Right lobe of liver (tissue), 6 donors: ENCODE results near the gene NXPH2. TPM values are rescaled to one million over a fixed set of nuclear protein-coding genes. Genes with fewer than 3 reads are reported as not detected.
A peak's percentile ranks its signal among the peaks of the same experiment; 100 is the strongest.

Experiments used
- ATAC-seq, 4 donors: fragments of 200-7000 bp; cut with Tn5 transposase; one replicate each; pipeline ENCODE4 v1.9.1; 2020; ENCODE audit warnings: mild to moderate bottlenecking in 4 of 4, moderate library complexity in 4 of 4
- DNase-seq, 3 donors: peaks; one replicate each; pipeline ENCODE4 v3.0.0-alpha.2; 2020
- H3K27ac ChIP-seq, 3 donors: fragments of 200-600 bp; one replicate each; pipeline ENCODE4 v1.8.0; 2022
- H3K27me3 ChIP-seq, 2 donors: fragments of 200-600 bp; one replicate each; pipeline ENCODE4 v1.8.0; 2022
- H3K36me3 ChIP-seq, 4 donors: fragments of 200-600 bp; sonication (generic) in 1 of 4; one replicate each; pipeline versions ENCODE4 v1.5.1 to v1.8.0; 2017 to 2022; ENCODE audit warnings: control low read depth in 1 of 4
- H3K4me1 ChIP-seq, 4 donors: fragments of 200-600 bp; sonication (generic) in 1 of 4; one replicate each; pipeline versions ENCODE4 v1.5.1 to v1.8.0; 2017 to 2022; ENCODE audit warnings: control low read depth in 1 of 4
- H3K4me3 ChIP-seq, 3 donors: fragments of 200-600 bp; one replicate each; pipeline ENCODE4 v1.8.0; 2022
- H3K9me3 ChIP-seq, 4 donors: fragments of 200-600 bp; sonication (generic) in 1 of 4; one replicate each; pipeline versions ENCODE4 v1.5.1 to v1.8.0; 2017 to 2022; ENCODE audit warnings: control low read depth in 1 of 4
- CTCF ChIP-seq, 4 donors: fragments of 200-600 bp in 3 of 4; fragments of 450-650 bp in 1 of 4; IDR thresholded peaks; one replicate each; pipeline versions ENCODE4 v1.5.1 to v1.8.0; 2016 to 2022; ENCODE audit warnings: antibody characterized with exemption in 4 of 4, mild to moderate bottlenecking in 2 of 4
- POLR2A ChIP-seq: fragments of 450-650 bp; IDR thresholded peaks from one replicate; pipeline ENCODE4 v1.6.1; 2017; ENCODE audit warnings: antibody characterized with exemption, mild to moderate bottlenecking
- WGBS: methylation state at CpG from one replicate; pipeline ENCODE4 v1.1.6; 2018; ENCODE audit warnings: low coverage, low lambda C conversion rate; ENCODE audit not compliant: insufficient coverage; ENCODE audit errors: missing lambda C conversion rate; 5-methylcytosine and 5-hydroxymethylcytosine counted together
- intact Hi-C, 2 donors: fragments of 100-400 bp; cut with DNase I; formaldehyde crosslinking; loops; one replicate each; pipeline versions ENCODE4 v1.11.2 to v1.14.1; 2022
- total RNA-seq, 6 experiments: library from RNA; depleted of rRNA in 2 of 6; stranded (reverse); fragments of >200 nt in 2 of 6; fragmentation: NEBNext Ultra II Directional in 3 of 6; extraction: Animal tissue kit (Norgen Biotek cat#: 25700) in 3 of 6; gene quantifications; one replicate each; pipeline versions ENCODE4 v1.1.0 to v1.2.4, GENCODE V29; 2016 to 2023
- donor health status: DM: no; HTN: yes; CAD: no.
- donor health status: DM: no; HTN: no; CAD: no.
- donor health status: DM: no; HTN: no; CAD: no.
- donor health status: DM: no; HTN: yes; CAD: no.
- donor health status: DM: no; HTN: yes; CAD: no.

NXPH2 gene
- total RNA-seq, 6 experiments from 2014 or later: not detected

GRCh38 chr2:138713504-138713903, 66.7 kb downstream of the NXPH2 start:
- 29% methylated on average over 4 of the region's 5 CpGs for WGBS
- peak; percentile 68 to 74 (median 71) for ATAC-seq
- Histone ChIP-seq H3K27ac (peak overlapping the region in 1 of 3 donors; percentile 54), H3K9me3 (no peaks in the 10 kb centered on the region), H3K36me3 (no peaks in the 10 kb centered on the region), H3K4me1 (peaks cover 0 to 10% (median 5%) of the 10 kb centered on the region in 4 donors), H3K27me3 (no peaks in the 10 kb centered on the region), H3K4me3 (no peak overlapping the region)
- no peak for TF ChIP-seq POLR2A
- TF ChIP-seq CTCF (IDR thresholded peaks at IDR 0.05): no peak
- intact Hi-C loops: no loop called here
- DNase-seq: peak in 1 of 3 donors; percentile 17

GRCh38 chr2:138713069-138713496, 67.1 kb downstream of the NXPH2 start:
- H3K27ac ChIP-seq: peak overlapping the region in 1 of 3 donors; percentile 54
- no peak overlapping the region for H3K4me3 ChIP-seq
- intact Hi-C loops: no loop called here
- H3K9me3 ChIP-seq: no peaks in the 10 kb centered on the region
- 50% methylated on average over 5 of the region's 5 CpGs for WGBS
- no peaks in the 10 kb centered on the region for H3K27me3 ChIP-seq
- ATAC-seq (peak; percentile 49 to 82 (median 76)), DNase-seq (peak; percentile 19 to 72 (median 54))
- no peak for TF ChIP-seq CTCF (IDR thresholded peaks at IDR 0.05)
- TF ChIP-seq POLR2A: no peak
- peaks cover 0 to 10% (median 5%) of the 10 kb centered on the region in 4 donors for H3K4me1 ChIP-seq
- H3K36me3 ChIP-seq: no peaks in the 10 kb centered on the region

- ATAC-seq (peak; percentile 40 to 83 (median 48)), DNase-seq (no peak)
- WGBS: 69% methylated on average over 4 of the region's 4 CpGs
These were observed 67.8 kb downstream of the NXPH2 start for GRCh38 chr2:138712212-138712979.

GRCh38 chr2:138711812-138712211, 68.4 kb downstream of the NXPH2 start:
- Histone ChIP-seq H3K27ac (no peak overlapping the region), H3K36me3 (no peaks in the 10 kb centered on the region), H3K9me3 (no peaks in the 10 kb centered on the region), H3K4me1 (peaks cover 0 to 10% (median 5%) of the 10 kb centered on the region in 4 donors), H3K27me3 (no peaks in the 10 kb centered on the region), H3K4me3 (no peak overlapping the region)
- 72% methylated on average over 3 of the region's 3 CpGs for WGBS
- TF ChIP-seq POLR2A (no peak), CTCF (IDR thresholded peaks at IDR 0.05) (no peak)
- ATAC-seq (no peak), DNase-seq (no peak)
- intact Hi-C loops: no loop called here

More at GRCh38 chr2:138712212-138712979, 67.8 kb downstream of the NXPH2 start:
- TF ChIP-seq CTCF (IDR thresholded peaks at IDR 0.05) (no peak), POLR2A (no peak)
- no peaks in the 10 kb centered on the region for H3K9me3 ChIP-seq
- intact Hi-C loops: no loop called here
- no peaks in the 10 kb centered on the region for H3K27me3 ChIP-seq
- H3K4me3 ChIP-seq: no peak overlapping the region
- H3K4me1 ChIP-seq: peaks cover 0 to 10% (median 5%) of the 10 kb centered on the region in 4 donors
- no peaks in the 10 kb centered on the region for H3K36me3 ChIP-seq
- H3K27ac ChIP-seq: peak overlapping the region in 1 of 3 donors; percentile 54
